OCI-LY3 (cell line): Measurements from ENCODE around the gene IL36G.

Experiments
- EZH2phosphoT487 ChIP-seq: fragments of 200-600 bp; shearing (Covaris generic); IDR thresholded peaks from 2 replicates; pipeline ENCODE4 v1.6.1; 2018; ENCODE audit warnings: antibody characterized with exemption, mixed run types, low read depth
- TF ChIP-seq, protein P1 (sequence below): fragments of 200-600, 300-600 bp; sonication (generic); IDR thresholded peaks from 2 replicates; pipeline ENCODE4 v1.5.1; 2014; ENCODE audit warnings: antibody characterized with exemption, low read length, low read depth

DNA sequence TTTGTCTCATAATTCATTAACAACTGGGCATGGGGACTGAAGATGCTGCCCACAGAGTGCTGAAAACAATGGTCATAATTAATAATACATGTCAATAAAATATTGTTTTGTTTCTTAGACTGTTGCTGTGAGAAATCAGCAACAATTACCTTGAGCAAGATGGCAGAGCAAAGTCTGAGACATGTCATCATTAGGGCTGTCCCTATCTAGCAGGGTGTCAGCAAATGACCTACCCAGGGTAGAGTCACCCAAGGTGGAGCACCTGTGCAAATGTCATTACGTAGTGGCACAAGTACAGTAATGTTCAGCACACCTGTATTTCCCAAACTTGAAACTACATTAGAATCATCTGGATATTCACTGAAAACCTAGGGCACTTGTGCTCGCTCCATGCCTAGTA, 16.8 kb downstream of the IL36G start:
- TF ChIP-seq, protein P1, sequence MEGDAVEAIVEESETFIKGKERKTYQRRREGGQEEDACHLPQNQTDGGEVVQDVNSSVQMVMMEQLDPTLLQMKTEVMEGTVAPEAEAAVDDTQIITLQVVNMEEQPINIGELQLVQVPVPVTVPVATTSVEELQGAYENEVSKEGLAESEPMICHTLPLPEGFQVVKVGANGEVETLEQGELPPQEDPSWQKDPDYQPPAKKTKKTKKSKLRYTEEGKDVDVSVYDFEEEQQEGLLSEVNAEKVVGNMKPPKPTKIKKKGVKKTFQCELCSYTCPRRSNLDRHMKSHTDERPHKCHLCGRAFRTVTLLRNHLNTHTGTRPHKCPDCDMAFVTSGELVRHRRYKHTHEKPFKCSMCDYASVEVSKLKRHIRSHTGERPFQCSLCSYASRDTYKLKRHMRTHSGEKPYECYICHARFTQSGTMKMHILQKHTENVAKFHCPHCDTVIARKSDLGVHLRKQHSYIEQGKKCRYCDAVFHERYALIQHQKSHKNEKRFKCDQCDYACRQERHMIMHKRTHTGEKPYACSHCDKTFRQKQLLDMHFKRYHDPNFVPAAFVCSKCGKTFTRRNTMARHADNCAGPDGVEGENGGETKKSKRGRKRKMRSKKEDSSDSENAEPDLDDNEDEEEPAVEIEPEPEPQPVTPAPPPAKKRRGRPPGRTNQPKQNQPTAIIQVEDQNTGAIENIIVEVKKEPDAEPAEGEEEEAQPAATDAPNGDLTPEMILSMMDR = no peak
- TF ChIP-seq EZH2phosphoT487 = no peak
